Activated T-cell treated with anti-CD3 and anti-CD28 coated beads for 1 hour (primary cell): Measurements from ENCODE around the gene DPM2.
A peak's percentile ranks its signal among the peaks of the same experiment; 100 is the strongest.

ENCODE experiments used
- DNase-seq: peaks from one replicate; pipeline ENCODE4 v3.0.0-alpha.2; 2020; ENCODE audit warnings: low read depth

DPM2 gene

GRCh38 chr9:127973169-127974000 is 35.7 kb upstream of the DPM2 start:
- no peak for DNase-seq

GRCh38 chr9:127972236-127972871 is 34.7 kb upstream of the DPM2 start:
- no peak for DNase-seq

- no peak for DNase-seq
Observed at GRCh38 chr9:127971357-127972235, 33.9 kb upstream of the DPM2 start.

- peak; percentile 50 for DNase-seq
Observed at GRCh38 chr9:127970401-127971313, 33.0 kb upstream of the DPM2 start.

- DNase-seq = no peak
Observed at GRCh38 chr9:127968700-127969383, 31.2 kb upstream of the DPM2 start.

- DNase-seq = no peak
Observed at GRCh38 chr9:127968042-127968441, 30.4 kb upstream of the DPM2 start.

- DNase-seq = no peak
Observed at GRCh38 chr9:127967151-127967809, 29.6 kb upstream of the DPM2 start.

- no peak for DNase-seq
Observed at GRCh38 chr9:127966416-127967150, 28.9 kb upstream of the DPM2 start.

- no peak for DNase-seq
Observed at GRCh38 chr9:127965953-127966352, 28.3 kb upstream of the DPM2 start.

- DNase-seq = no peak
Observed at GRCh38 chr9:127963359-127964064, 25.9 kb upstream of the DPM2 start.

GRCh38 chr9:127963041-127963358 is 25.3 kb upstream of the DPM2 start:
- no peak for DNase-seq

GRCh38 chr9:127962278-127962677 is 24.6 kb upstream of the DPM2 start:
- no peak for DNase-seq

GRCh38 chr9:127961613-127962155 is 24.0 kb upstream of the DPM2 start:
- DNase-seq = no peak

GRCh38 chr9:127961155-127961490 is 23.5 kb upstream of the DPM2 start:
- DNase-seq = no peak

GRCh38 chr9:127960410-127961154 is 22.9 kb upstream of the DPM2 start:
- no peak for DNase-seq

- DNase-seq = no peak
Observed at GRCh38 chr9:127959841-127960409, 22.3 kb upstream of the DPM2 start.

GRCh38 chr9:127959398-127959797 is 21.7 kb upstream of the DPM2 start:
- no peak for DNase-seq

GRCh38 chr9:127958728-127959127 is 21.1 kb upstream of the DPM2 start:
- no peak for DNase-seq
